Measurements from ENCODE around the gene COX6B2. TPM values are rescaled to one million over a fixed set of nuclear protein-coding genes. Genes with fewer than 3 reads are reported as not detected.

Gene COX6B2
- total RNA-seq, 1 donor from 2014 or later = 5.2 TPM

- Histone ChIP-seq H3K4me1 (peaks cover 6% of the 10 kb centered on the region), H3K27ac (no peak overlapping the region), H3K4me3 (peak overlapping the region; percentile 5 to 43), H3K9me3 (no peaks in the 10 kb centered on the region), H3K27me3 (no peaks in the 10 kb centered on the region), H3K36me3 (no peaks in the 10 kb centered on the region)
- intact Hi-C loops (cut with DNase I) = loop anchor here (10.0 kb wide), 2 partner anchors 73 to 203 kb away; partner anchors contain the start of genes IL11 and TMEM190
- peak; percentile 34 to 67 for TF ChIP-seq POLR2AphosphoS5 (IDR thresholded peaks at IDR 0.05; ENCODE audit: insufficient read depth in 1 of 2, low read depth in 1 of 2)
- no peak for TF ChIP-seq POLR2A (IDR thresholded peaks at IDR 0.05)
- TF ChIP-seq, protein P1, sequence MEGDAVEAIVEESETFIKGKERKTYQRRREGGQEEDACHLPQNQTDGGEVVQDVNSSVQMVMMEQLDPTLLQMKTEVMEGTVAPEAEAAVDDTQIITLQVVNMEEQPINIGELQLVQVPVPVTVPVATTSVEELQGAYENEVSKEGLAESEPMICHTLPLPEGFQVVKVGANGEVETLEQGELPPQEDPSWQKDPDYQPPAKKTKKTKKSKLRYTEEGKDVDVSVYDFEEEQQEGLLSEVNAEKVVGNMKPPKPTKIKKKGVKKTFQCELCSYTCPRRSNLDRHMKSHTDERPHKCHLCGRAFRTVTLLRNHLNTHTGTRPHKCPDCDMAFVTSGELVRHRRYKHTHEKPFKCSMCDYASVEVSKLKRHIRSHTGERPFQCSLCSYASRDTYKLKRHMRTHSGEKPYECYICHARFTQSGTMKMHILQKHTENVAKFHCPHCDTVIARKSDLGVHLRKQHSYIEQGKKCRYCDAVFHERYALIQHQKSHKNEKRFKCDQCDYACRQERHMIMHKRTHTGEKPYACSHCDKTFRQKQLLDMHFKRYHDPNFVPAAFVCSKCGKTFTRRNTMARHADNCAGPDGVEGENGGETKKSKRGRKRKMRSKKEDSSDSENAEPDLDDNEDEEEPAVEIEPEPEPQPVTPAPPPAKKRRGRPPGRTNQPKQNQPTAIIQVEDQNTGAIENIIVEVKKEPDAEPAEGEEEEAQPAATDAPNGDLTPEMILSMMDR (IDR thresholded peaks at IDR 0.05) = peak; percentile 93 to 97 (median 96)
- DNase-seq (ENCODE audit: extremely low spot score in 2 of 2) = no peak
Observed at GRCh38 chr19:55301459-55302317, 52.8 kb downstream of the COX6B2 start.

- DNase-seq (ENCODE audit: extremely low spot score in 2 of 2) = no peak
- Histone ChIP-seq H3K27me3 (no peaks in the 10 kb centered on the region), H3K4me3 (no peak overlapping the region), H3K9me3 (no peaks in the 10 kb centered on the region), H3K4me1 (peaks cover 6% of the 10 kb centered on the region), H3K36me3 (no peaks in the 10 kb centered on the region), H3K27ac (no peak overlapping the region)
- TF ChIP-seq POLR2A (IDR thresholded peaks at IDR 0.05) (no peak), POLR2AphosphoS5 (IDR thresholded peaks at IDR 0.05; ENCODE audit: insufficient read depth in 1 of 2, low read depth in 1 of 2) (no peak)
- TF ChIP-seq, protein P1 (IDR thresholded peaks at IDR 0.05) = no peak
- intact Hi-C loops (cut with DNase I) = loop anchor here (10.0 kb wide), 2 partner anchors 74 to 204 kb away; partner anchors contain the start of genes IL11 and TMEM190
Observed at GRCh38 chr19:55300886-55301458, 53.5 kb downstream of the COX6B2 start.

GRCh38 chr19:55299991-55300390, 54.5 kb downstream of the COX6B2 start:
- Histone ChIP-seq H3K27ac (no peak overlapping the region), H3K9me3 (no peaks in the 10 kb centered on the region), H3K4me3 (no peak overlapping the region), H3K27me3 (no peaks in the 10 kb centered on the region), H3K4me1 (peaks cover 6% of the 10 kb centered on the region), H3K36me3 (no peaks in the 10 kb centered on the region)
- DNase-seq (ENCODE audit: extremely low spot score in 2 of 2) = no peak
- no peak for TF ChIP-seq POLR2A (IDR thresholded peaks at IDR 0.05)
- no peak for TF ChIP-seq POLR2AphosphoS5 (IDR thresholded peaks at IDR 0.05; ENCODE audit: insufficient read depth in 1 of 2, low read depth in 1 of 2)
- TF ChIP-seq, protein P1 (IDR thresholded peaks at IDR 0.05) = no peak
- intact Hi-C loops (cut with DNase I) = loop anchor here (10.0 kb wide), 2 partner anchors 75 to 205 kb away; partner anchors contain the start of genes IL11 and TMEM190

Other genes starting within 250 kb of the COX6B2 start
- 108 TPM for gene PPP1R12C, start 237.1 kb downstream of the COX6B2 start, total RNA-seq
- 9.1 TPM for gene TNNT1, start 205.5 kb downstream of the COX6B2 start, total RNA-seq
- not detected for gene TNNI3, start 197.0 kb downstream of the COX6B2 start, total RNA-seq
- 5.6 TPM for gene DNAAF3, start 188.1 kb downstream of the COX6B2 start, total RNA-seq
- not detected for gene SYT5, start 174.4 kb downstream of the COX6B2 start, total RNA-seq
- 4.4 TPM for gene PTPRH, start 145.2 kb downstream of the COX6B2 start, total RNA-seq
- 2.9 TPM for gene TMEM86B, start 126.0 kb downstream of the COX6B2 start, total RNA-seq
- 30.4 TPM for gene PPP6R1, start 95.7 kb downstream of the COX6B2 start, total RNA-seq
- gene HSPBP1, start 74.6 kb downstream of the COX6B2 start, total RNA-seq = 29.5 TPM
- 10.1 TPM for gene BRSK1, start 70.7 kb downstream of the COX6B2 start, total RNA-seq
- gene TMEM150B, start 29.4 kb downstream of the COX6B2 start, total RNA-seq = not detected
- 19.2 TPM for gene KMT5C, start 14.8 kb downstream of the COX6B2 start, total RNA-seq
- gene GARIN5B, start 8.5 kb upstream of the COX6B2 start, total RNA-seq = not detected
- gene IL11, start 15.7 kb upstream of the COX6B2 start, total RNA-seq = not detected
- not detected for gene TMEM190, start 22.1 kb upstream of the COX6B2 start, total RNA-seq
- 5.9 TPM for gene TMEM238, start 29.6 kb upstream of the COX6B2 start, total RNA-seq
- 1,166 TPM for gene RPL28, start 31.2 kb upstream of the COX6B2 start, total RNA-seq
- 22.3 TPM for gene UBE2S, start 53.1 kb upstream of the COX6B2 start, total RNA-seq
- gene SHISA7, start 88.6 kb upstream of the COX6B2 start, total RNA-seq = 0.25 TPM
- 61.4 TPM for gene ISOC2, start 106.9 kb upstream of the COX6B2 start, total RNA-seq
- not detected for gene C19orf85, start 110.0 kb upstream of the COX6B2 start, total RNA-seq
- gene ZNF628, start 121.9 kb upstream of the COX6B2 start, total RNA-seq = 2.7 TPM
- 14.2 TPM for gene NAT14, start 130.5 kb upstream of the COX6B2 start, total RNA-seq
- gene SSC5D, start 133.7 kb upstream of the COX6B2 start, total RNA-seq = 13.5 TPM
- not detected for gene SBK2, start 182.4 kb upstream of the COX6B2 start, total RNA-seq
- gene SBK3, start 190.8 kb upstream of the COX6B2 start, total RNA-seq = not detected
- 3.2 TPM for gene ZNF579, start 226.1 kb upstream of the COX6B2 start, total RNA-seq
- gene FIZ1, start 244.8 kb upstream of the COX6B2 start, total RNA-seq = 5.4 TPM
- gene ZNF524, start 245.6 kb upstream of the COX6B2 start, total RNA-seq = 15.5 TPM

Measured in vagina (tissue), 2 donors.